Measurements from ENCODE around the gene DIS3L. TPM values are rescaled to one million over a fixed set of nuclear protein-coding genes. Genes with fewer than 3 reads are reported as not detected.
"Not testable (repeated sequence)": the region's sequence is repeated elsewhere in the genome, so short reads cannot be mapped to it uniquely, and the experiment has no call there.

DIS3L gene
- total and polyA plus RNA-seq, 7 donors = 11.0 to 41.5 (median 32.3) TPM

DNA sequence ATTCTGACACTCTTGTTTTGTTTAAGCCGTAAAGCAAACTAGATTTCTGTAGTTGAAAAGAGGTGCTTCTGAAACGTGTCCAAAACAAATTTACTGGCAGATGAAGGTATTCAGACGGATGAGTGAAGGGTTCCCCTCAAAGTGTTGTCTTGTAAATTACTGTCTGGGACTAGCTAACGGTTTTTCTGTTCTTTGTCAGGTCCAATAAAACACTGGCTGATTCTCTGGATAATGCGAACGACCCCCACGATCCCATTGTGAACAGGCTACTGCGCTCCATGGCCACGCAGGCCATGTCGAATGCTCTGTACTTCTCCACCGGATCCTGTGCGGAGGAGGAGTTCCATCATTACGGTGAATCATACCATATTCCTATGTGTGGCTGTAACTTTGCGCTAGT lies 35.4 kb downstream of the DIS3L start:
- Histone ChIP-seq H3K27ac (no peak overlapping the region), H3K36me3 (ENCODE audit: insufficient read depth in 1 of 2, low read depth in 1 of 2) (peaks cover 4 to 100% of the 10 kb centered on the region in 2 donors), H3K4me1 (no peaks in the 10 kb centered on the region), H3K4me3 (no peak overlapping the region), H3K9me3 (no peaks in the 10 kb centered on the region), H3K27me3 (ENCODE audit: insufficient read depth in 3 of 3, low read length in 2 of 3) (no peaks in the 10 kb centered on the region)
- DNase-seq (no peak), ATAC-seq (no peak)
- TF ChIP-seq, protein P1, sequence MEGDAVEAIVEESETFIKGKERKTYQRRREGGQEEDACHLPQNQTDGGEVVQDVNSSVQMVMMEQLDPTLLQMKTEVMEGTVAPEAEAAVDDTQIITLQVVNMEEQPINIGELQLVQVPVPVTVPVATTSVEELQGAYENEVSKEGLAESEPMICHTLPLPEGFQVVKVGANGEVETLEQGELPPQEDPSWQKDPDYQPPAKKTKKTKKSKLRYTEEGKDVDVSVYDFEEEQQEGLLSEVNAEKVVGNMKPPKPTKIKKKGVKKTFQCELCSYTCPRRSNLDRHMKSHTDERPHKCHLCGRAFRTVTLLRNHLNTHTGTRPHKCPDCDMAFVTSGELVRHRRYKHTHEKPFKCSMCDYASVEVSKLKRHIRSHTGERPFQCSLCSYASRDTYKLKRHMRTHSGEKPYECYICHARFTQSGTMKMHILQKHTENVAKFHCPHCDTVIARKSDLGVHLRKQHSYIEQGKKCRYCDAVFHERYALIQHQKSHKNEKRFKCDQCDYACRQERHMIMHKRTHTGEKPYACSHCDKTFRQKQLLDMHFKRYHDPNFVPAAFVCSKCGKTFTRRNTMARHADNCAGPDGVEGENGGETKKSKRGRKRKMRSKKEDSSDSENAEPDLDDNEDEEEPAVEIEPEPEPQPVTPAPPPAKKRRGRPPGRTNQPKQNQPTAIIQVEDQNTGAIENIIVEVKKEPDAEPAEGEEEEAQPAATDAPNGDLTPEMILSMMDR (IDR thresholded peaks at IDR 0.05) = no peak
- WGBS, 3 donors = 92 to 94% (median 94%) methylated on average over 14 of the region's 14 CpGs
- intact Hi-C loops (cut with DNase I) = no loop called here

DNA sequence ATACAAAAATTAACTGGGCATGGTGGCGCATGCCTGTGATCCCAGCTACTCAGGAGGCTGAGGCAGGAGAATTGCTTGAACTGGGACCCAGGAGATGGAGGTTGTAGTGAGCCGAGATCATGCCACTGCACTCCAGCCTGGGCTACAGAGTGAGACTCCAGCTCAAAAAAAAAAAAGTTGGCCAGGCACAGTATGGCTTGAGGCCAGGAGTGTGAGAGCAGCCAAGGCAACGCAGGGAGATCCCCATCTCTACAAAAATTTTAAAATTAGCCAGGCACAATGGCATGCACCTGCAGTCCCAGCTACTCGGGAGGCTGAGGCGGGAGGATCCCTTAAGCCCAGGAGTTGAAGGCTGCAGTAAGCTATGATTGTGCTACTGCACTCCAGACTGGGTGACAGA lies 55.2 kb downstream of the DIS3L start:
- intact Hi-C loops (cut with DNase I); H3K4me3 ChIP-seq; ATAC-seq; H3K27ac ChIP-seq; DNase-seq; H3K9me3 ChIP-seq; H3K4me1 ChIP-seq; H3K27me3 ChIP-seq (ENCODE audit: insufficient read depth in 3 of 3, low read length in 2 of 3): not testable (repeated sequence)
- 39 to 54% (median 54%) methylated on average over 5 of the region's 5 CpGs for WGBS, 3 donors
- H3K36me3 ChIP-seq (ENCODE audit: insufficient read depth in 1 of 2, low read depth in 1 of 2) = peaks cover 2 to 42% of the 10 kb centered on the region in 2 donors

DNA sequence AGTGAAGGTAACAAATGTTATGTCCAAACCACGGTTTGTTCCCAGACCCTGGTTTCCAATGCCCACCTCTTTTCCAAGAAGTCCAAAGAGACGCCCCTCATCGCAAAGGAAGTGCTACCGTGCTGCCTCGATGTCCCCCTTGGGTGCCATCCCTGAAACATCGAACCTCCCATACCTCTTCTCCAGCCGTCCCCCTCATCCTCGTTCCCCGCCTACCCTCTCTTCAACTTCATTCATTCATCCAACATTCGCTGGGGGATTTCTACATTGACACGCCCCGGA lies 62.6 kb downstream of the DIS3L start:
- intact Hi-C loops (cut with DNase I) = loop anchor here in 1 of 2 donors (10.0 kb wide), 1 partner anchor 139 kb away; the partner anchor contains the start of gene SNAPC5
- Histone ChIP-seq H3K4me3 (peak overlapping the region; percentile 76), H3K9me3 (no peaks in the 10 kb centered on the region), H3K27ac (peak overlapping the region; percentile 64), H3K36me3 (ENCODE audit: insufficient read depth in 1 of 2, low read depth in 1 of 2) (peaks cover 0 to 13% of the 10 kb centered on the region in 2 donors), H3K27me3 (ENCODE audit: insufficient read depth in 3 of 3, low read length in 2 of 3) (no peaks in the 10 kb centered on the region), H3K4me1 (peaks cover 3% of the 10 kb centered on the region)
- DNase-seq (no peak), ATAC-seq (no peak)
- TF ChIP-seq, protein P1 (IDR thresholded peaks at IDR 0.05) = no peak
- 1 to 4% (median 3%) methylated on average over 12 of the region's 12 CpGs for WGBS, 3 donors

DNA sequence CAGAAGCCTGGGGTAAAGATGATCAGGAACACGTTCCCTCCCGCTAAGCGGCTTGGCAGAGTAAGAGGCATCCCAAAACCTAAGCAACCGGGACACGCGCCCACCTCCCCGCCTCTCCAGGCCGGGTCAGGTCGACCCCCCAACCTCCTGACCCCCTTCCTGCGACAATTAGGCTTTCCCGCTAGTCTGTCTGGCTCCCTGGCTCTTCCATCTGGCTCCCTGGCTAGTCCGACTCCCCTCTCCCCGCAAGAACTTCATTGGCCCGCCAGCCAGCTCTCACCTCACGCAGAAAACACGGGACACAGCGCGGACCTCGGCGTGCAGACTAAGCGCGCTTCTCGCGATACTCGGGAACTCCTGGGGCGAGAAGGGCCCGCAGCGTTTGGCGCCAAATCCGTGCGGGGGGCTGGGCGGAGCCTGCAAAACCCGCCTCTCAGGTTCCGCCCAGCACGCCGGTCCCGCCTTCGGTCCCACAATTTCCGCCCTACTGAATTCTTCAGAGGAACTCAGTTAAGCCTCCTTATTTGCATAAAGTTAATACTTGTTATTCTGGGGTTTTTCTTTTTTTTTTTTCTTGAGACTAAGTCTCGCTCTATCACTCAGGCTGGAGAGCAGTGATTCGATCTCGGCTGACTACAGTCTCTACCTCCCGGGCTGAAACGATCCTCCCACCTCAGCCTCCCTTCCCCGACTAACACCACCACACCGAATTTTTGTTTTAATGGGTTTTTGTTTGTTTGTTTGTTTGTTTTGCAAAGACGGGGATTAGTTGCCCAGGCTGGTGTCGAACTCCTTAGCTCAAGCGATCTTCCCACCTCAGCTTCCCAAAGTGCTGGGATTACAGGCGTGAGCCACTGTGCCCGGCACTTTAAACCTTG lies 63.2 kb downstream of the DIS3L start, which contains the start of gene TIPIN:
TSS of gene TIPIN (minus strand) at position 327 of the 878 bp plus-strand sequence. CDS start 3,738 bp downstream, outside the sequence.
- H3K9me3 ChIP-seq = no peaks in the 10 kb centered on the region
- no peaks in the 10 kb centered on the region for H3K27me3 ChIP-seq (ENCODE audit: insufficient read depth in 3 of 3, low read length in 2 of 3)
- peak; percentile 95 to 97 for DNase-seq
- H3K4me3 ChIP-seq = peak within 1 kb of the TSS; percentile 76
- TF ChIP-seq, protein P1 (IDR thresholded peaks at IDR 0.05) = no peak
- H3K4me1 ChIP-seq = peaks cover 3% of the 10 kb centered on the region
- peak; percentile 96 to 100 (median 99) for ATAC-seq
- peaks cover 0 to 12% of the 10 kb centered on the region in 2 donors for H3K36me3 ChIP-seq (ENCODE audit: insufficient read depth in 1 of 2, low read depth in 1 of 2)
- WGBS, 3 donors = 5% methylated on average over 50 to 51 of the region's 51 CpGs
- peak within 1 kb of the TSS; percentile 64 for H3K27ac ChIP-seq
- intact Hi-C loops (cut with DNase I) = loop anchor here in 1 of 2 donors (10.0 kb wide), 1 partner anchor 138 kb away; the partner anchor contains the start of gene SNAPC5

DNA sequence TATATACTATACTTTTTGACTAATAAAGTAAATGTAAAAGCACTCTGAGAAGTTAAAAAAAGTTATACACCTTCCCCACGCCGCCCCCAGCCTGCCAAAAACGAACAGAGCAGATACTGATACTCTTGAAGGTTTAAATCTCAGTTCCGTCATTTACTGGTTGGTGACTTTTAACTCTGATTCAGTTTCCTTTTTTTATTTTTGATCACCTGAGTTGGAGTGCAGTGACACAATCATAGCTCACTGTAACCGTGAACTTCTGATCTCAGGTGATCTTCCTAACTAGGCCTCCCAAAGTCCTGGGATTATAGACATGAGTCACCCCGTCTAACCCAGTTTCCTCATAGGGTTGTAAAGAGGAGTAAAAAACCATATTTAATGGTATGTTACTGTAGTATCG lies 66.4 kb downstream of the DIS3L start:
- no peak overlapping the region for H3K27ac ChIP-seq
- intact Hi-C loops (cut with DNase I) = loop anchor here in 1 of 2 donors (10.0 kb wide), 1 partner anchor 135 kb away; the partner anchor contains the start of gene SNAPC5
- H3K4me1 ChIP-seq = peaks cover 3% of the 10 kb centered on the region
- DNase-seq = no peak
- TF ChIP-seq, protein P1 (IDR thresholded peaks at IDR 0.05) = no peak
- H3K4me3 ChIP-seq = no peak overlapping the region
- no peaks in the 10 kb centered on the region for H3K27me3 ChIP-seq (ENCODE audit: insufficient read depth in 3 of 3, low read length in 2 of 3)
- H3K9me3 ChIP-seq = no peaks in the 10 kb centered on the region
- ATAC-seq = no peak
- H3K36me3 ChIP-seq (ENCODE audit: insufficient read depth in 1 of 2, low read depth in 1 of 2) = no peaks in the 10 kb centered on the region
- whole genome bisulfite sequencing, 3 donors = 82 to 86% (median 84%) methylated on average over 7 of the region's 7 CpGs

DNA sequence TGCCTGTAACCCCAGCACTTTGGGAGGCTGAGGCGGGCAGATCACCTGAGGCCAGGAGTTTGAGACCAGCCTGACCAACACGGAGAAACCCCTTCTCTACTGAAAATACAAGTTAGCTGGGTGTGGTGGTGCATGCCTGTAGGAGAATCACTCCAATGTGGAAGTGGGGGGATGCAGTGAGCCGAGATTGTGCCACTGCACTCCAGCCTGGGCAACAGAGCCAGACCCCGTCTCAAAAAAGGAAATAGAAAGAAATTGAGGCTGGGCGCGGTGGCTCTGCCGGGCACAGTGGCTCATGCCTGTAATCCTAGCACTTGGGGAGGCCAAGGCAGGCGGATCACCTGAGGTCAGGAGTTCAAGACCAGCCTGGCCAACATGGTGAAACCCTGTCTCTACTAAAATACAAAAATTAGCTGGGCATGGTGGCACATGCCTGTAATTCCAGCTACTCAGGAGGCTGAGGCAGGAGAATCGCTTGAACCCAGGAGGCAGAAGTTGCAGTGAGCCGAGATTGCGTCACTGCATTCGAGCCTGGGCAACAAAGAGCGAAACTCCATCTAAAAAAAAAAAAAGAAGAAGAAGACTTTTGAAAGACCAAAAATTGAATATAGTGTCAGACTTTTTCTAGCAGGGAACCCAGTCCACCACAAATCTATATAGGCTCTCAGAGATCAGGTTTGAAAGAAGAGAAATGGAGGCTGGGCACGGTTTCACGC lies 68.5 kb downstream of the DIS3L start:
- H3K36me3 ChIP-seq (ENCODE audit: insufficient read depth in 1 of 2, low read depth in 1 of 2); H3K27me3 ChIP-seq (ENCODE audit: insufficient read depth in 3 of 3, low read length in 2 of 3); ATAC-seq; H3K27ac ChIP-seq; DNase-seq; H3K4me1 ChIP-seq; H3K4me3 ChIP-seq; intact Hi-C loops (cut with DNase I); H3K9me3 ChIP-seq: not testable (repeated sequence)
- 85 to 93% (median 85%) methylated on average over 13 to 15 of the region's 15 CpGs for WGBS, 3 donors
